Neural progenitor cell (in vitro differentiated cells): ENCODE results near the gene CFAP157. TPM values are rescaled to one million over a fixed set of nuclear protein-coding genes. Genes with fewer than 3 reads are reported as not detected.
A peak's percentile ranks its signal among the peaks of the same experiment; 100 is the strongest.
"Not testable (repeated sequence)": the region's sequence is repeated elsewhere in the genome, so short reads cannot be mapped to it uniquely, and the experiment has no call there.

Source experiments
- DNase-seq: peaks from one replicate; pipeline ENCODE4 v3.0.0-alpha.2; 2016; ENCODE audit warnings: low spot score
- H2AFZ ChIP-seq: fragments of 200-600 bp; sonication (generic); replicated peaks from 2 replicates; pipeline ENCODE4 v1.6.1; 2016; ENCODE audit warnings: antibody characterized with exemption
- H3F3A ChIP-seq: fragments of 200-600 bp; sonication (generic); 2 replicates; pipeline ENCODE4 v1.6.1; 2016; ENCODE audit warnings: antibody characterized with exemption, low read depth
- H3K27ac ChIP-seq: fragments of 200-600 bp; sonication (generic); 2 replicates; pipeline ENCODE4 v1.5.1; 2016; ENCODE audit warnings: mild to moderate bottlenecking
- H3K27me3 ChIP-seq: fragments of 200-600 bp; sonication (generic); 2 replicates; pipeline ENCODE4 v1.6.1; 2016; ENCODE audit warnings: mild to moderate bottlenecking, moderate library complexity
- H3K36me3 ChIP-seq: fragments of 200-600 bp; sonication (generic); 2 replicates; pipeline ENCODE4 v1.5.1; 2016
- H3K4me1 ChIP-seq: fragments of 200-600 bp; sonication (generic); 2 replicates; pipeline ENCODE4 v1.6.1; 2016; ENCODE audit warnings: mixed run types
- H3K4me2 ChIP-seq: fragments of 200-600 bp; sonication (generic); 2 replicates; pipeline ENCODE4 v1.6.1; 2016
- H3K4me3 ChIP-seq: fragments of 200-600 bp; sonication (generic); 2 replicates; pipeline ENCODE4 v1.5.1; 2016
- H3K79me2 ChIP-seq: fragments of 200-600 bp; sonication (generic); 2 replicates; pipeline ENCODE4 v1.6.1; 2016; ENCODE audit warnings: low read depth
- H3K9ac ChIP-seq: fragments of 200-600 bp; sonication (generic); 2 replicates; pipeline ENCODE4 v1.6.1; 2016
- H3K9me3 ChIP-seq: fragments of 200-600 bp; sonication (generic); 2 replicates; pipeline ENCODE4 v1.5.1; 2016; ENCODE audit warnings: low read depth
- H4K20me1 ChIP-seq: fragments of 200-600 bp; sonication (generic); 2 replicates; pipeline ENCODE4 v1.6.1; 2016; ENCODE audit warnings: low read depth
- H3K27ac Mint-ChIP-seq: 3 replicates; pipeline ENCODE4 v1.8.0; 2021; ENCODE audit warnings: mixed read lengths
- H3K27me3 Mint-ChIP-seq: 2 replicates; pipeline ENCODE4 v1.8.0; 2022; ENCODE audit warnings: low read depth, mild to moderate bottlenecking, inconsistent platforms, moderate library complexity, mixed read lengths; ENCODE audit not compliant: insufficient read depth
- H3K36me3 Mint-ChIP-seq: 3 replicates; pipeline ENCODE4 v1.8.0; 2021; ENCODE audit warnings: mixed read lengths
- H3K4me1 Mint-ChIP-seq: 3 replicates; pipeline ENCODE4 v1.8.0; 2021; ENCODE audit warnings: mixed read lengths
- H3K4me3 Mint-ChIP-seq: 3 replicates; pipeline ENCODE4 v1.8.0; 2021; ENCODE audit warnings: mild to moderate bottlenecking, moderate library complexity, mixed read lengths
- H3K9me3 Mint-ChIP-seq: 3 replicates; pipeline ENCODE4 v1.8.0; 2020; ENCODE audit warnings: mixed read lengths
- EZH2 ChIP-seq: fragments of 200-600 bp; sonication (generic); IDR thresholded peaks from 2 replicates; pipeline ENCODE4 v1.6.1; 2017; ENCODE audit warnings: antibody characterized with exemption, mild to moderate bottlenecking, moderate library complexity
- EZH2phosphoT487 ChIP-seq: fragments of 200-600 bp; sonication (generic); IDR thresholded peaks from 2 replicates; pipeline ENCODE4 v1.6.1; 2017; ENCODE audit warnings: antibody characterized with exemption
- total RNA-seq: library from RNA; depleted of rRNA; stranded (reverse); fragments of >200 nt; gene quantifications from 2 replicates; pipeline ENCODE4 v1.2.3, GENCODE V29; 2015; ENCODE audit warnings: low replicate concordance
- TF ChIP-seq, protein P1 (sequence below): fragments of 200-600 bp; sonication (generic); IDR thresholded peaks from 2 replicates; pipeline ENCODE4 v1.5.1; 2017; ENCODE audit warnings: antibody characterized with exemption, mild to moderate bottlenecking

CFAP157 gene
- total RNA-seq, 1 donor from 2014 or later: not detected

DNA sequence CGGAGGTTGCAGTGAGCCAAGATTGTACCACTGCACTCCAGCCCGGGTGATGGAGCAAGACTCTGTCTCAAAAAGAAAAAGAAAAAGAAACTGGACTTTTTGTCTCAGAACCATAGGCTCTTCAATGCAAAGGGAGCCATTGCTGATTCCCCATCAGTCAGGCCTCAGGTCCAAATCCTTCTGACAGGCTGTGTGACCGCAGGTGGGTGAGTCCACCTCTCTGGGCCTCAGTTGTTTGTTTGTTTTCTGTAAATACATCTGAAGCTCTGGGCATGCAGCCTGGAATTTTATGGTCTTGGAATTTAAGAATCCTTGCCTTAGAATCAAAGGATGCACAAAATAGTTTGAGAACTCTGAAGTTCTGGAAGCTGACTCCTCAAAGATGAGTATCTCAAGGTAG, 49.4 kb downstream of the CFAP157 start:
- Mint-ChIP-seq H3K27me3 (peaks cover 34% of the 10 kb centered on the region), H3K9me3 (no peaks in the 10 kb centered on the region), H3K27ac (no peak overlapping the region), H3K4me3 (peak overlapping the region; percentile 75), H3K36me3 (no peaks in the 10 kb centered on the region), H3K4me1 (peaks cover 4% of the 10 kb centered on the region)
- no peaks in the 10 kb centered on the region for H3K79me2 ChIP-seq
- H3K9ac ChIP-seq: no peak overlapping the region
- no peaks in the 10 kb centered on the region for H3K9me3 ChIP-seq
- no peaks in the 10 kb centered on the region for H3K36me3 ChIP-seq
- H3K27me3 ChIP-seq: peaks cover 50% of the 10 kb centered on the region
- no peak overlapping the region for H2AFZ ChIP-seq
- no peak overlapping the region for H3K27ac ChIP-seq
- H3K4me1 ChIP-seq: peaks cover 6% of the 10 kb centered on the region
- TF ChIP-seq EZH2 (no peak), EZH2phosphoT487 (no peak)
- TF ChIP-seq, protein P1, sequence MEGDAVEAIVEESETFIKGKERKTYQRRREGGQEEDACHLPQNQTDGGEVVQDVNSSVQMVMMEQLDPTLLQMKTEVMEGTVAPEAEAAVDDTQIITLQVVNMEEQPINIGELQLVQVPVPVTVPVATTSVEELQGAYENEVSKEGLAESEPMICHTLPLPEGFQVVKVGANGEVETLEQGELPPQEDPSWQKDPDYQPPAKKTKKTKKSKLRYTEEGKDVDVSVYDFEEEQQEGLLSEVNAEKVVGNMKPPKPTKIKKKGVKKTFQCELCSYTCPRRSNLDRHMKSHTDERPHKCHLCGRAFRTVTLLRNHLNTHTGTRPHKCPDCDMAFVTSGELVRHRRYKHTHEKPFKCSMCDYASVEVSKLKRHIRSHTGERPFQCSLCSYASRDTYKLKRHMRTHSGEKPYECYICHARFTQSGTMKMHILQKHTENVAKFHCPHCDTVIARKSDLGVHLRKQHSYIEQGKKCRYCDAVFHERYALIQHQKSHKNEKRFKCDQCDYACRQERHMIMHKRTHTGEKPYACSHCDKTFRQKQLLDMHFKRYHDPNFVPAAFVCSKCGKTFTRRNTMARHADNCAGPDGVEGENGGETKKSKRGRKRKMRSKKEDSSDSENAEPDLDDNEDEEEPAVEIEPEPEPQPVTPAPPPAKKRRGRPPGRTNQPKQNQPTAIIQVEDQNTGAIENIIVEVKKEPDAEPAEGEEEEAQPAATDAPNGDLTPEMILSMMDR: no peak
- peaks cover 41% of the 10 kb centered on the region for H4K20me1 ChIP-seq
- H3F3A ChIP-seq: peaks cover 18% of the 10 kb centered on the region
- DNase-seq: no peak
- H3K4me3 ChIP-seq: no peak overlapping the region
- no peak overlapping the region for H3K4me2 ChIP-seq

DNA sequence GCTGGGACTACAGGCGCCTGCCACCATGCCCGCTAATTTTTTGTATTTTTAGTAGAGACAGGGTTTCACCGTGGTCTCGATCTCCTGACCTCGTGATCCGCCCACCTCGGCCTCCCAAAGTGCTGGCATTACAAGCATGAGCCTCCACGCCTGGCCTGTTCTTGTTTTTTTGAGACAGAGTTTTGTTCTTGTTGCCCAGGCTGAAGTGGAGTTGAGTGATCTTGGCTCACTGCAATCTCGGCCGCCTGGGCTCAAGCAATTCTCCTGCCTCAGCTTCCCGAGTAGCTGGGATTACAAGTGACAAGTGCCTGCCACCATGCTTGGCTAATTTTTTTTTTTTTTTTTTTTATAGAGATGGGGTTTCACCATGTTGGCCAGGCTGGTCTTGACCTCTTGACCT, 50.0 kb downstream of the CFAP157 start:
- H3K9me3 ChIP-seq, H3K9me3 Mint-ChIP-seq, H3K4me3 Mint-ChIP-seq, H3K4me1 Mint-ChIP-seq, H3K9ac ChIP-seq, DNase-seq, H3K36me3 Mint-ChIP-seq, H3K79me2 ChIP-seq, H3K27ac ChIP-seq, H3K4me2 ChIP-seq, H3K36me3 ChIP-seq, H3K27ac Mint-ChIP-seq, H2AFZ ChIP-seq, H3K4me3 ChIP-seq: not testable (repeated sequence)
- Histone ChIP-seq H3K4me1 (peaks cover 10% of the 10 kb centered on the region), H3F3A (peaks cover 18% of the 10 kb centered on the region), H3K27me3 (peaks cover 47% of the 10 kb centered on the region), H4K20me1 (peaks cover 36% of the 10 kb centered on the region)
- H3K27me3 Mint-ChIP-seq: peaks cover 34% of the 10 kb centered on the region

DNA sequence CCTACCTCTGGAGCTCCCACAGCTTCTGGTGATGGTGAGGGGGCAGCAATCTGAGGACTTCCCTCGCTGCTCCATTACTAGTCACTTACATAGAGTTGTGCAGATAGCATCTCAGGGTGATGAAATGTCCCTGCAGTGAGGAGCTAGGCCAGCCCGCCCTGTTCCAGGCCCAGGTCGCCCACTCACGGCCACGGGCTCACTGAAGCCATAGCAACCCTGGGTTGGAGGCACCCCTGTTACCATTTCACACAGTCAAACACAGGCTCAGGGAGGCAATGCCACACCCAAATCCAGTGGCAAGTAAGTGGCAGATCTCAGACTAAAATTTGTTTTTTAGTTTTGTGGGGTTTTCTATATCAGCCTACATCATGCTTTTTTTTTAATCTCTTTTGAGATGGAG, 52.1 kb downstream of the CFAP157 start:
- Mint-ChIP-seq H3K36me3 (no peaks in the 10 kb centered on the region), H3K27ac (no peak overlapping the region), H3K9me3 (no peaks in the 10 kb centered on the region), H3K27me3 (peaks cover 21% of the 10 kb centered on the region), H3K4me3 (no peak overlapping the region), H3K4me1 (peaks cover 24% of the 10 kb centered on the region)
- Histone ChIP-seq H3K27ac (no peak overlapping the region), H3K79me2 (no peaks in the 10 kb centered on the region), H2AFZ (no peak overlapping the region), H3K4me2 (no peak overlapping the region), H4K20me1 (peaks cover 15% of the 10 kb centered on the region), H3K9me3 (no peaks in the 10 kb centered on the region), H3K9ac (no peak overlapping the region), H3K4me3 (no peak overlapping the region), H3F3A (peaks cover 16% of the 10 kb centered on the region), H3K4me1 (peaks cover 16% of the 10 kb centered on the region), H3K27me3 (peaks cover 26% of the 10 kb centered on the region), H3K36me3 (no peaks in the 10 kb centered on the region)
- DNase-seq: no peak
- TF ChIP-seq EZH2phosphoT487 (no peak), EZH2 (no peak)
- TF ChIP-seq, protein P1: no peak

DNA sequence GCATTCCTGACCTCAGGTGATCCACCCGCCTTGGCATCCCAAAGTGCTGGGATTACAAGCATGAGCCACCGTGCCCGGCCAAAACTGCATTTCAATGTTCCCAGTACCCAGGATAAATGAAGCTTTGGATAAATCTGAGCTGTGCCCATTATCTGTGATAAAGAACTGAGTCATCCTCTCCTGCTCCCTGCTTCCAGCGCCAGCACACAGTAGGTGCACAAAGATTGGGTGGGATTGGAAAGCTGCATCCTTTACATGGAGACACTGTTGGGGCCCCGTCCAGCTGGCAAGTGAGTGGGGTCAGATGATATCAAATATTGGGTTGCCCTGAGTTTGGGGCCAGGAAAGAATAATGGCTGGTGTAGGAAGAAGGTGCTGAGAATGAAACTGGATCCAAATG, 54.3 kb downstream of the CFAP157 start:
- no peaks in the 10 kb centered on the region for H3K36me3 Mint-ChIP-seq
- H3K9me3 Mint-ChIP-seq: no peaks in the 10 kb centered on the region
- no peak overlapping the region for H2AFZ ChIP-seq
- H3K4me2 ChIP-seq: no peak overlapping the region
- H3K79me2 ChIP-seq: no peaks in the 10 kb centered on the region
- peaks cover under 1% of the 10 kb centered on the region for H3F3A ChIP-seq
- no peaks in the 10 kb centered on the region for H3K36me3 ChIP-seq
- H3K4me1 Mint-ChIP-seq: peaks cover 28% of the 10 kb centered on the region
- H3K9ac ChIP-seq: no peak overlapping the region
- no peak overlapping the region for H3K4me3 Mint-ChIP-seq
- peaks cover under 1% of the 10 kb centered on the region for H4K20me1 ChIP-seq
- H3K27me3 ChIP-seq: peaks cover 9% of the 10 kb centered on the region
- peaks cover 23% of the 10 kb centered on the region for H3K27me3 Mint-ChIP-seq
- H3K27ac Mint-ChIP-seq: no peak overlapping the region
- no peaks in the 10 kb centered on the region for H3K9me3 ChIP-seq
- H3K4me1 ChIP-seq: peaks cover 10% of the 10 kb centered on the region
- no peak overlapping the region for H3K4me3 ChIP-seq
- TF ChIP-seq, protein P1: no peak
- TF ChIP-seq EZH2phosphoT487 (no peak), EZH2 (no peak)
- DNase-seq: no peak
- no peak overlapping the region for H3K27ac ChIP-seq
